ENCODE data around the gene AFAP1L2. TPM values are rescaled to one million over a fixed set of nuclear protein-coding genes. Genes with fewer than 3 reads are reported as not detected.

AFAP1L2 gene
- total and polyA plus RNA-seq, 9 of the 15 experiments (the other 6 are each of a cell fraction or from before 2014, with no cell fraction given): 0.07 TPM; not detected in 8

DNA sequence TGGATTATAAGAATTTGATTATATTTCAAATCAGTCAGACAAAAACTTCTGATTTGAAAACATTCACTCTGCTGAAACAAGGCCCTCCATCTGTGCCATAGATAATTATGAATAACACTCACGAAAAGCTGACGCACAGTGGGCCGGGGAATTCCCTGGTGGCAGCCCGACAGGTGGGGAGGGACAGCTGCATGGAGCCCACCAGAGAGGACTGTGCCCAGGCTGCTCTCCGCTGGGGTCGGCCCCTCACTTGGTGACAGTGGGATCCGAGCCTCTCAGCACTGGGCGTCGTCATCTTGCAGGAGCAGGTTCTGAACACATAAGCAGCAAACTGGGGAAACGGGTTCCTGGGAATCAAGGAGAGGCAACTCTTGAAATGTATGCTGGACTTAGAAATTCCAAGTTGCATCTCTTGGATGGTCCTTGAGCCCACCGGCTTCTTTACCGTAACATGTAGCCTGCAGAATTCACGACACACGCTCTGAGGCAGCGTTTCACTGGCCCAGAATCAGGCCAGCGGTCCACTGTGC lies 41.4 kb downstream of the AFAP1L2 start (continued):
- TF ChIP-seq BDP1 (IDR thresholded peaks at IDR 0.05; ENCODE audit: insufficient read depth, insufficient read length) (no peak), FOXP1 (CRISPR knock-in tag; IDR thresholded peaks at IDR 0.05) (no peak), NUFIP1 (IDR thresholded peaks at IDR 0.05; ENCODE audit: partially characterized antibody) (no peak), KDM2B (CRISPR knock-in tag; IDR thresholded peaks at IDR 0.05) (no peak)
- TF ChIP-seq, protein P1, sequence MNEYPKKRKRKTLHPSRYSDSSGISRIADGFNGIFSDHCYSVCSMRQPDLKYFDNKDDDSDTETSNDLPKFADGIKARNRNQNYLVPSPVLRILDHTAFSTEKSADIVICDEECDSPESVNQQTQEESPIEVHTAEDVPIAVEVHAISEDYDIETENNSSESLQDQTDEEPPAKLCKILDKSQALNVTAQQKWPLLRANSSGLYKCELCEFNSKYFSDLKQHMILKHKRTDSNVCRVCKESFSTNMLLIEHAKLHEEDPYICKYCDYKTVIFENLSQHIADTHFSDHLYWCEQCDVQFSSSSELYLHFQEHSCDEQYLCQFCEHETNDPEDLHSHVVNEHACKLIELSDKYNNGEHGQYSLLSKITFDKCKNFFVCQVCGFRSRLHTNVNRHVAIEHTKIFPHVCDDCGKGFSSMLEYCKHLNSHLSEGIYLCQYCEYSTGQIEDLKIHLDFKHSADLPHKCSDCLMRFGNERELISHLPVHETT (CRISPR knock-in tag; conservative IDR thresholded peaks at IDR 0.05 in 1 of 2, IDR thresholded peaks at IDR 0.05 in 1 of 2): no peak

DNA sequence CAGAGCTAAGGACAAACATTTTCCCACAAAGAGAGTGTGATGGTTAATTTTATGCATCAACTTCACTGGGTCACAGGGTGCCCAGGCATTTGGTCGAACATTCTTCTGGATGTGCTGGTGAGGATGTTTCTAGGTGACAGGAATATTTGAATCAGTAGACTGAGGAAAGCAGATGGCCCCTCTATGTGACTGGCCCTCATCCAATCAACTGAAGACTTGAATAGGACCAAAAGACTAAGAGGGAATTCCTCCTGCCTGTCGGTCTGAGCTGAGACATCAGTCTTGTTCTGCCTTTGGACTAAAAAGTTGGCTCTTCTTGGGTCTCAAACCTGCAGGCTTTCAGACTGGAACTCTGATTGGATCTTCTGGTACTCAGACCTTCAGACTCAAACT lies 44.4 kb downstream of the AFAP1L2 start:
- CTCF ChIA-PET (ENCODE audit: low intra/inter-chr PET ratio): no interaction called here
- Histone ChIP-seq H3K9me3 (replicated peaks; ENCODE audit: control insufficient read depth, insufficient read depth, low read depth, low read length) (no peaks in the 10 kb centered on the region), H3K27ac (ENCODE audit: extremely low read depth, low read depth, low read length) (no peak overlapping the region), H3K79me2 (ENCODE audit: control insufficient read depth, insufficient read depth, low read length) (no peaks in the 10 kb centered on the region), H3K9ac (ENCODE audit: insufficient read depth in 1 of 2, low read depth in 2 of 2, low read length in 2 of 2) (no peak overlapping the region), H3K4me1 (replicated peaks in 1 of 2; ENCODE audit: control insufficient read depth in 2 of 2, insufficient read depth in 2 of 2, low read length in 2 of 2) (no peaks in the 10 kb centered on the region), H3K36me3 (ENCODE audit: control insufficient read depth, insufficient read depth, low read length) (no peaks in the 10 kb centered on the region), H2AFZ (ENCODE audit: low read depth, low read length) (no peak overlapping the region), H3K27me3 (ENCODE audit: control insufficient read depth in 2 of 2, insufficient read depth in 2 of 2, low read length in 2 of 2) (peaks cover 0 to 8% of the 10 kb centered on the region in 2 experiments; a peak in 1 of 5 replicates), H4K20me1 (replicated peaks; ENCODE audit: control insufficient read depth, insufficient read depth, low read length) (no peaks in the 10 kb centered on the region), H3K4me2 (ENCODE audit: insufficient read depth, low read length) (no peak overlapping the region), H3K4me3 (no peak overlapping the region), H3K9me1 (ENCODE audit: control insufficient read depth, insufficient read depth, low read length) (no peaks in the 10 kb centered on the region)
- intact Hi-C loops (cut with micrococcal nuclease): no loop called here
- in situ Hi-C loops (cut with MboI): no loop called here
- no peak for ATAC-seq
- 0% methylated on average over 2 of the region's 2 CpGs for WGBS (ENCODE audit: insufficient coverage, low coverage, missing lambda C conversion rate)
- DNase-seq (ENCODE audit: extremely low read depth in 1 of 4, low spot score in 3 of 4): no peak
- POLR2A ChIA-PET: no interaction called here
- no TSS peak for BruUV-seq (replicated peaks)
- FAIRE-seq: no peak
- TF ChIP-seq, protein P2, sequence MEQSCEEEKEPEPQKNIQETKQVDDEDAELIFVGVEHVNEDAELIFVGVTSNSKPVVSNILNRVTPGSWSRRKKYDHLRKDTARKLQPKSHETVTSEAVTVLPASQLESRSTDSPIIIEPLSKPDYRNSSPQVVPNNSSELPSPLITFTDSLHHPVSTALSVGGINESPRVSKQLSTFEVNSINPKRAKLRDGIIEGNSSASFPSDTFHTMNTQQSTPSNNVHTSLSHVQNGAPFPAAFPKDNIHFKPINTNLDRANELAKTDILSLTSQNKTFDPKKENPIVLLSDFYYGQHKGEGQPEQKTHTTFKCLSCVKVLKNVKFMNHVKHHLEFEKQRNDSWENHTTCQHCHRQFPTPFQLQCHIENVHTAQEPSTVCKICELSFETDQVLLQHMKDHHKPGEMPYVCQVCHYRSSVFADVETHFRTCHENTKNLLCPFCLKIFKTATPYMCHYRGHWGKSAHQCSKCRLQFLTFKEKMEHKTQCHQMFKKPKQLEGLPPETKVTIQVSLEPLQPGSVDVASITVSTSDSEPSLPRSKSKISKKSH (CRISPR knock-in tag; IDR thresholded peaks at IDR 0.05): no peak
- TF ChIP-seq CTCF (IDR thresholded peaks at IDR 0.05 in 2 of 3, conservative IDR thresholded peaks at IDR 0.05 in 1 of 3; ENCODE audit: insufficient read depth in 2 of 3, low read depth in 1 of 3, low read length in 3 of 3) (no peak), MAFG (tag; conservative IDR thresholded peaks at IDR 0.05) (no peak), RUNX1 (IDR thresholded peaks at IDR 0.05; ENCODE audit: low read depth) (no peak), SP2 (IDR thresholded peaks at IDR 0.05; ENCODE audit: extremely low read depth, low read depth, low read length, poor library complexity, severe bottlenecking) (no peak)
- TF ChIP-seq, protein P3, sequence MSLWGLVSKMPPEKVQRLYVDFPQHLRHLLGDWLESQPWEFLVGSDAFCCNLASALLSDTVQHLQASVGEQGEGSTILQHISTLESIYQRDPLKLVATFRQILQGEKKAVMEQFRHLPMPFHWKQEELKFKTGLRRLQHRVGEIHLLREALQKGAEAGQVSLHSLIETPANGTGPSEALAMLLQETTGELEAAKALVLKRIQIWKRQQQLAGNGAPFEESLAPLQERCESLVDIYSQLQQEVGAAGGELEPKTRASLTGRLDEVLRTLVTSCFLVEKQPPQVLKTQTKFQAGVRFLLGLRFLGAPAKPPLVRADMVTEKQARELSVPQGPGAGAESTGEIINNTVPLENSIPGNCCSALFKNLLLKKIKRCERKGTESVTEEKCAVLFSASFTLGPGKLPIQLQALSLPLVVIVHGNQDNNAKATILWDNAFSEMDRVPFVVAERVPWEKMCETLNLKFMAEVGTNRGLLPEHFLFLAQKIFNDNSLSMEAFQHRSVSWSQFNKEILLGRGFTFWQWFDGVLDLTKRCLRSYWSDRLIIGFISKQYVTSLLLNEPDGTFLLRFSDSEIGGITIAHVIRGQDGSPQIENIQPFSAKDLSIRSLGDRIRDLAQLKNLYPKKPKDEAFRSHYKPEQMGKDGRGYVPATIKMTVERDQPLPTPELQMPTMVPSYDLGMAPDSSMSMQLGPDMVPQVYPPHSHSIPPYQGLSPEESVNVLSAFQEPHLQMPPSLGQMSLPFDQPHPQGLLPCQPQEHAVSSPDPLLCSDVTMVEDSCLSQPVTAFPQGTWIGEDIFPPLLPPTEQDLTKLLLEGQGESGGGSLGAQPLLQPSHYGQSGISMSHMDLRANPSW (CRISPR knock-in tag; IDR thresholded peaks at IDR 0.05): no peak

Measured in K562 (cell line).